Mucosa of gallbladder (tissue), 1 donor: Measurements from ENCODE around the gene SPATA3. TPM values are rescaled to one million over a fixed set of nuclear protein-coding genes. Genes with fewer than 3 reads are reported as not detected.

ENCODE experiments used
- DNase-seq: peaks from one replicate; pipeline ENCODE4 v3.0.0-alpha.2; 2020; ENCODE audit warnings: low spot score
- total RNA-seq: library from RNA; stranded (reverse); gene quantifications from one replicate; pipeline ENCODE4 v1.2.1, GENCODE V29; 2021
- donor health status: DM: no; HTN: no; CAD: no.

SPATA3 gene
- total RNA-seq, 1 donor from 2014 or later = not detected

DNA sequence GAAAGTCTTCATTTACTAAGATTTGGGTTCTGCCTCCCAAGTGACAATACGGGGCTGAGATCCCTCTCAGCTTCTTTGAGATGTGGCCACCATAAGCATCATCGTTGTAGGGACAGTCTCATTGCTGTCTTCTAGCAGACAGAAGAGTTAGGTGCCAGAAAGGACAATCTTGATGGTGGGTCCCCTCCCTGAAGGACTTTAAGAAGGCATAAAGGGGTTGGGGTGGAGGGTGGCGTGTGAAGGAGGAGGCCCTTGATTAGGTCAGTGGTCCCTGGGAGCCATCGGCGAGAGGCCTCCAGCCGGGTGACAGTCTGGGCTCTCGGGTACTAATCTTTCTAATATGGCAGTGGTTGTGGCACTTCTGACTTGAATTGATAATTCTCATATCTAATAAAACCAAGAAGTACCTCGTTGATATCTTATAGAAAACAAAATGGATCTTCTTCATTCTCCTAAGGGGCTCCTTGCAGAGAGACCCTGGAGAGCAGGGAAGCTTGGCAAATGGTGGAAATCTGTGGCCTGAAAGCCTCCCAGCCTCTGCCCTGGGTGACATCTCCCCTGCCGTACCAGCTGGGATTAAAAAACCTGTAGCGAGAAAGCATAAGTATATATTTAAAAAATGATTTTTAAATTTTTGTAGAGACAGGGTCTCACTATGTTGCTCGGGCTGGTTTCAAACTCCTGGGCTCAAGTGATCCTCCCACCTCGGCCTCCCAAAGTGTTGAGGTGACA lies 53.5 kb downstream of the SPATA3 start:
- no peak for DNase-seq

DNA sequence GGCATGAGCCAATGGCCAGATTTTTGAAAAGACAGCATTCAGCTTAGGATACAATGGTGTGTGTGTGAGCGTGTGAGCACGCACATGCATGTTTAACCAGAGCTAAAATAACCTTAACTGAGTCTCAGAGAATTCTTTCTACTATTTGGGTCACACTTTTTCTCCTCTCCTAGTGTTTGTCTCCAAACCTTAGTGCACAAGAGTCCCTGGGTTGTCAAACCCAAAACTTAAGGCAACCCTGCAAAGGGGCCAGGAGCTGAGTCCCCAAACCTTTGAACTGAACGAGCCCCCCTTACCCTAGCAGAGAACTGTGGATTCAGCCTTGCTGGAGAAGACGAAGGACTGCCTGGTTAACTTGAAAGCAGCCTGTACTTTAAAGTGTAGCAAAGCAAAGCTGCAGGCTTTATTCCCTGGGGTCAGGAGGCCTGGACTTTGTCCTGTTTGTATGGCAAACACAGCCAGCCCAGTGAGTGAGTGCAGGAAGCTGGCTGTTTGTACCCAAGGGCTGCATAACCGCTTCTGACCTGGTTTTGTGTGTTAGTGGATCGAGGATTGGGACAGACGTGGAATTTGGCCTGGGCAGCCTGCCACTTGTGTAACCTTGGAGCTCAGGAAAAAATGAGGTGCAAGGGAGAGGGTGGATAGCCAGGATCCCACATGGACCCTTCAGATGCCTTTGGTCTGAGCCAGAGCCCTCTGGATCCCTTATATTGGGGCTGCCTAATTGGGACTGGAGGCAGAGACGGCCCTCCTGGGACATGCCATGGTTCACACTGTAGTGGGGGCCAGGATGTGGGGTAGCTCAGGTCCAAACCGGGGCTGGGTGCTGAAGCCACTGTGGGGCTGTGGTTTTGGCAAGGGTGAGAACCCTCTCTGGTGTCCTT lies 54.3 kb downstream of the SPATA3 start:
- DNase-seq = peak; percentile 92

DNA sequence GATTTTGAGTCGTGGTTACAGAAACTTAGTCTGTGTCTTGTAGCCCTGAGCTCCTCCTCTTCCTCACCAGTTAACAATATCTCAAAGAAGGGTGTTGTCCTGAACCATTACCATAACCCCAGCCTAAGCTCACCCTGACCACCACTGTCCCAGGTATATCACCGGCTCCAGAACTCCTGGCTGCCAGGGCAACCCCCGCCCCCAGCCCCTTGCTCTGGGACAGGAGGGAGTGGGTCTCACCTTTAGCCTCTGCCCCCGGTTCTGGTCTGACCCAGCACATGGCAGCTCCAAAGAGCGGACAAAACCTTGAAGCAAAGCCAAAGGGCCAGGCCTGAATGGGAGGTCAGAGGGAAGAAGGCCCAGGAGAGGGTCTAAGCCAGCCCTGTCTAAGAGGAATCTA lies 55.2 kb downstream of the SPATA3 start:
- no peak for DNase-seq

DNA sequence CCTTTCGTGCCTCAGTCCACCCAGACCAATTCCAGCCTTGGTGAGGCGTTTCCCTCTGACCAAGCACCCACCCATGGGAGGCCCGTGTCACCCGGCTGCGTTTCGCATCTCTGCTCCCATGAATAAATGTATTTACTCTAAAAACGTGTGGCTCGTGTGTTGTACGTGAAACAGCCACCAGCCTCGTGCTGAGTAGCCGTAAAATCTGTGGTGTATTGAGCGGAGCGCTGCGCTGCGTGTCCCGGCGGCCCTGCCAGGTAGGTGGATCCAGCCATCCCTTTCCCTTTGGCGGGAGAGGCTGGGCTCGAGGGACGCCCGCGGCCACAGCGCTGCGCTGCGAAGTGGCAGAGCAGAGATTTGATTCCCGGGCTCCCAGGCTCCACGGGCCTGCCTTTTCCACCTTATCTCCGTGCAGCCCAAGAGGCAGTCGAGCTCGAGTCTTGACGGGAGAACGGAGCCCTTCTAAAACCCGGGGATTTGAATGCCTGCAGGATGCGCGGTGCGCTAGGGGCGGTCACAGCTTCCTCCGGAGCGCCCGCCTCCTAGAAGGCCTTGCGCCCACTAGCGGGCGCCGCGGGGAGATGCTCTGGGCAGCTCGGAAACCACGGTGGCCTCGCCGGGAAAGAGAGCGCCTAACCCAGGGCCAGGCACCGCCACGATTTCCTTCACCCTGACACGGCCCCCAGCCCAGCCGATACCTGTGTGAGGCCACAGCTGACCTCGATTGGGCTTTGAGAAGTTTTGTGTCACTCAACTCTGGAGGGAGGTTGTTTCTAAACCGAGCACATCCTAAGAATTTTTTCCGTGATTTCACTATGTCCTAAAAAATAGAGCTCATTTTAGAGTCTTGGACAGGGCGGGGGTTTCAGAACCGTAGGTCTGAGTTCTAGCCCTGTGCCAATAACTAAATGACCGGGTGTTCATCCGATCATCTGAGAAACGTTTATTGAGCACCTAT lies 56.9 kb downstream of the SPATA3 start:
- DNase-seq = peak; percentile 83

DNA sequence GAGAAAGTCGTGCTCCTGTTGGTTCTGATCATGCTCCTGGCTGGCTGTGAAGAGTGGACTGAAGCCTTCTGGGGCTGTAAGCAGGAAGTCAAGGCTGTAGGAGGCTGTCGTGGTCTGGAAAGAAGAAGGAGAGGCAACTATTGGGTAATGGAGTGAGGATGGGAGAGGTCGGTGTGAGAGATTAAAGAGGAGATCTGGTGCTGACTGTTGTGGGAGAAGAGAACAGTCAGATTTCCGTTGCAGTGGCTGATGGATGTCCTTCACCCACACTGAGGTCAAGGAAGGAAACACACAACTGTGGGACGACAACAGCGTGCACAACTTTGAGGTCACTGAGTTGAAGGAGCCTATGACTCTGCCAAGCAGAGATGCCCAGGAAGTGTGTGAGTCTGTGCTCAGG lies 57.9 kb downstream of the SPATA3 start:
- no peak for DNase-seq

- DNase-seq = peak; percentile 94
These were observed 60.8 kb downstream of the SPATA3 start, which contains the start of gene PSMD1 for GRCh38 chr2:231056453-231057416. Gene PSMD1, plus strand, starts transcription at chr2:231056867. Its CDS starts 159 bp downstream, at chr2:231057026.

- DNase-seq = no peak
These were observed 61.7 kb downstream of the SPATA3 start for GRCh38 chr2:231057590-231057989.

Other genes starting within 250 kb of the SPATA3 start
- gene ITM2C, start 131.2 kb upstream of the SPATA3 start, total RNA-seq = 195 TPM
- 0.37 TPM for gene GPR55, start 70.9 kb upstream of the SPATA3 start, total RNA-seq
- 34.2 TPM for gene C2orf72, start 41.4 kb downstream of the SPATA3 start, total RNA-seq
- 55.6 TPM for gene PSMD1, start 60.7 kb downstream of the SPATA3 start, total RNA-seq
- gene HTR2B, start 128.9 kb downstream of the SPATA3 start, total RNA-seq = 0.14 TPM
- 19.2 TPM for gene ARMC9, start 202.5 kb downstream of the SPATA3 start, total RNA-seq